Ectodermal cell (in vitro differentiated cells): Measurements from ENCODE around the gene DLX3.
A peak's percentile ranks its signal among the peaks of the same experiment; 100 is the strongest.

Experiments
- H3K27ac ChIP-seq: 2 replicates; pipeline ENCODE4 v1.7.0; 2013; ENCODE audit warnings: mild to moderate bottlenecking, low read depth, low read length; ENCODE audit not compliant: insufficient read depth, poor library complexity, severe bottlenecking
- H3K27me3 ChIP-seq: 2 replicates; pipeline ENCODE4 v1.7.0; 2013; ENCODE audit warnings: mild to moderate bottlenecking, low read length; ENCODE audit not compliant: insufficient read depth, control insufficient read depth, poor library complexity, severe bottlenecking
- H3K36me3 ChIP-seq: one replicate; pipeline ENCODE4 v1.7.0; 2013; ENCODE audit warnings: low read length; ENCODE audit not compliant: control insufficient read depth, insufficient read depth
- H3K4me1 ChIP-seq: one replicate; pipeline ENCODE4 v1.7.0; 2013; ENCODE audit warnings: low read length; ENCODE audit not compliant: control insufficient read depth, insufficient read depth
- H3K4me3 ChIP-seq: 2 replicates; pipeline ENCODE4 v1.7.0; 2013; ENCODE audit warnings: low read depth, low read length, control low read depth; ENCODE audit not compliant: insufficient read depth
- H3K9me3 ChIP-seq: 2 replicates; pipeline ENCODE4 v1.7.0; 2013; ENCODE audit warnings: mild to moderate bottlenecking, low read length, moderate library complexity; ENCODE audit not compliant: control insufficient read depth
- WGBS, 2 experiments: methylation state at CpG; one replicate each; pipeline ENCODE4 v1.1.7; 2013; ENCODE audit warnings: missing lambda C conversion rate in 2 of 2; 5-methylcytosine and 5-hydroxymethylcytosine counted together

Gene DLX3

GRCh38 chr17:49972486-49973270 lies 22.3 kb downstream of the DLX3 start:
- Histone ChIP-seq H3K36me3 (no peaks in the 10 kb centered on the region), H3K27ac (no peak overlapping the region), H3K4me1 (peaks cover 36% of the 10 kb centered on the region), H3K27me3 (peaks cover 84% of the 10 kb centered on the region), H3K9me3 (no peaks in the 10 kb centered on the region), H3K4me3 (no peak overlapping the region)
- 3 to 4% methylated on average over 57 of the region's 57 CpGs for WGBS, 2 experiments

- Histone ChIP-seq H3K9me3 (no peaks in the 10 kb centered on the region), H3K36me3 (no peaks in the 10 kb centered on the region), H3K27ac (no peak overlapping the region), H3K4me1 (peaks cover 36% of the 10 kb centered on the region), H3K27me3 (peaks cover 91% of the 10 kb centered on the region), H3K4me3 (peak overlapping the region; percentile 11)
- WGBS, 2 experiments: 1 to 2% methylated on average over 55 of the region's 55 CpGs
These were observed 23.1 kb downstream of the DLX3 start for GRCh38 chr17:49971848-49972485.

GRCh38 chr17:49971199-49971847 lies 23.7 kb downstream of the DLX3 start:
- Histone ChIP-seq H3K36me3 (no peaks in the 10 kb centered on the region), H3K27me3 (peaks cover 98% of the 10 kb centered on the region), H3K27ac (no peak overlapping the region), H3K4me3 (peak overlapping the region; percentile 11), H3K9me3 (no peaks in the 10 kb centered on the region), H3K4me1 (peaks cover 36% of the 10 kb centered on the region)
- WGBS, 2 experiments: 6 to 7% methylated on average over 34 to 35 of the region's 35 CpGs

- no peaks in the 10 kb centered on the region for H3K9me3 ChIP-seq
- 47 to 55% methylated on average over 3 of the region's 3 CpGs for WGBS, 2 experiments
- H3K4me3 ChIP-seq: no peak overlapping the region
- peaks cover 100% of the 10 kb centered on the region for H3K27me3 ChIP-seq
- H3K36me3 ChIP-seq: no peaks in the 10 kb centered on the region
- H3K27ac ChIP-seq: no peak overlapping the region
- H3K4me1 ChIP-seq: peaks cover 28% of the 10 kb centered on the region
These were observed 24.5 kb downstream of the DLX3 start for GRCh38 chr17:49970498-49970897.

GRCh38 chr17:49969795-49970389 lies 25.1 kb downstream of the DLX3 start:
- no peaks in the 10 kb centered on the region for H3K36me3 ChIP-seq
- H3K9me3 ChIP-seq: no peaks in the 10 kb centered on the region
- peaks cover 28% of the 10 kb centered on the region for H3K4me1 ChIP-seq
- WGBS, 2 experiments: 3 to 6% methylated on average over 16 of the region's 18 CpGs
- peaks cover 100% of the 10 kb centered on the region for H3K27me3 ChIP-seq
- no peak overlapping the region for H3K27ac ChIP-seq
- peak overlapping the region; percentile 32 for H3K4me3 ChIP-seq

GRCh38 chr17:49969134-49969759 lies 25.8 kb downstream of the DLX3 start, which contains the start of gene DLX4:
Gene DLX4, plus strand, starts transcription at chr17:49969190. Its CDS starts 279 bp downstream, at chr17:49969469.
- Histone ChIP-seq H3K36me3 (no peaks in the 10 kb centered on the region), H3K4me1 (peaks cover 34% of the 10 kb centered on the region), H3K9me3 (no peaks in the 10 kb centered on the region), H3K27me3 (peaks cover 100% of the 10 kb centered on the region), H3K4me3 (peak within 1 kb of the TSS; percentile 32), H3K27ac (no peak within 1 kb of the TSS)
- WGBS, 2 experiments: 1% methylated on average over 45 of the region's 45 CpGs

- Histone ChIP-seq H3K27me3 (peaks cover 100% of the 10 kb centered on the region), H3K9me3 (no peaks in the 10 kb centered on the region), H3K36me3 (no peaks in the 10 kb centered on the region), H3K4me3 (peak overlapping the region; percentile 32), H3K27ac (no peak overlapping the region), H3K4me1 (peaks cover 41% of the 10 kb centered on the region)
- WGBS, 2 experiments: 0% methylated on average over 64 of the region's 64 CpGs
These were observed 26.5 kb downstream of the DLX3 start for GRCh38 chr17:49968405-49969133.

- Histone ChIP-seq H3K36me3 (no peaks in the 10 kb centered on the region), H3K4me1 (peaks cover 48% of the 10 kb centered on the region), H3K4me3 (peak overlapping the region; percentile 32), H3K9me3 (no peaks in the 10 kb centered on the region), H3K27ac (no peak overlapping the region), H3K27me3 (peaks cover 100% of the 10 kb centered on the region)
- WGBS, 2 experiments: 16% methylated on average over 10 of the region's 10 CpGs
These were observed 27.2 kb downstream of the DLX3 start for GRCh38 chr17:49967621-49968404.

GRCh38 chr17:49967205-49967604 lies 27.8 kb downstream of the DLX3 start:
- H3K4me3 ChIP-seq: no peak overlapping the region
- H3K27me3 ChIP-seq: peaks cover 100% of the 10 kb centered on the region
- 22 to 24% methylated on average over 3 of the region's 3 CpGs for WGBS, 2 experiments
- no peaks in the 10 kb centered on the region for H3K9me3 ChIP-seq
- H3K4me1 ChIP-seq: peaks cover 47% of the 10 kb centered on the region
- H3K27ac ChIP-seq: no peak overlapping the region
- H3K36me3 ChIP-seq: no peaks in the 10 kb centered on the region
